HEK293 (cell line): ENCODE measurements around the gene FHDC1.

Source experiments
- CTCF ChIA-PET: fragments of 350-600 bp; formaldehyde crosslinking; extraction: SDS; loops from one replicate; lab custom pipeline; 2021; ENCODE audit warnings: antibody characterized with exemption; lab: Yijun Ruan, JAX
- POLR2A ChIA-PET: fragments of 300-600 bp; formaldehyde crosslinking; extraction: SDS; loops from one replicate; lab custom pipeline; 2020; ENCODE audit warnings: antibody characterized with exemption, inconsistent platforms; lab: Yijun Ruan, JAX
- H3K27ac ChIP-seq: fragments of 200-500 bp; sonication (Bioruptor generic); 2 replicates; pipeline ENCODE4 v1.5.1; 2014; ENCODE audit warnings: low read depth, low read length, control low read depth, inconsistent platforms; ENCODE audit errors: extremely low read depth
- H3K36me3 ChIP-seq, 2 experiments: fragments of 200-500 bp in 1 of 2; sonication (Bioruptor generic) in 1 of 2; 1 replicate in 1 of 2; 2 replicates in 1 of 2; pipeline ENCODE4 v1.5.1; 2014 to 2017; ENCODE audit warnings: inconsistent platforms in 2 of 2, low read length in 2 of 2; ENCODE audit not compliant: control insufficient read depth in 2 of 2, insufficient read depth in 1 of 2
- H3K4me1 ChIP-seq: fragments of 200-500 bp; sonication (Bioruptor generic); 2 replicates; pipeline ENCODE4 v1.5.1; 2014; ENCODE audit warnings: mild to moderate bottlenecking, low read length, inconsistent platforms; ENCODE audit not compliant: control insufficient read depth, insufficient read depth
- H3K4me3 ChIP-seq: 2 replicates; pipeline ENCODE4 v1.5.1; 2011; ENCODE audit warnings: low read depth, mild to moderate bottlenecking, control low read depth, low read length, moderate library complexity
- H3K9me3 ChIP-seq: fragments of 200-500 bp; sonication (Bioruptor generic); 2 replicates; pipeline ENCODE4 v1.5.1; 2014; ENCODE audit warnings: low read depth, low read length, inconsistent platforms; ENCODE audit not compliant: control insufficient read depth, insufficient read depth
- CTCF ChIP-seq: fragments of 450-650 bp; formaldehyde crosslinking; IDR thresholded peaks from 2 replicates; pipeline ENCODE4 v1.5.1; 2016; ENCODE audit warnings: missing biosample characterization, missing genetic modification characterization
- HIC1 ChIP-seq: fragments of 450-650 bp; formaldehyde crosslinking; IDR thresholded peaks from 2 replicates; pipeline ENCODE4 v1.5.1; 2016; ENCODE audit warnings: missing biosample characterization, missing genetic modification characterization
- KLF17 ChIP-seq: fragments of 450-650 bp; formaldehyde crosslinking; IDR thresholded peaks from 2 replicates; pipeline ENCODE4 v1.5.1; 2016; ENCODE audit warnings: missing biosample characterization, missing genetic modification characterization
- MYNN ChIP-seq: fragments of 450-650 bp; formaldehyde crosslinking; IDR thresholded peaks from 2 replicates; pipeline ENCODE4 v1.5.1; 2016; ENCODE audit warnings: missing biosample characterization, missing genetic modification characterization, borderline replicate concordance
- TRIM28 ChIP-seq: IDR thresholded peaks from 2 replicates; pipeline ENCODE4 v1.6.1; 2011; ENCODE audit warnings: low read length, control low read depth, borderline replicate concordance
- YY2 ChIP-seq: fragments of 450-650 bp; formaldehyde crosslinking; IDR thresholded peaks from 2 replicates; pipeline ENCODE4 v1.5.1; 2016; ENCODE audit warnings: missing biosample characterization, missing genetic modification characterization
- ZBTB11 ChIP-seq: fragments of 450-650 bp; formaldehyde crosslinking; conservative IDR thresholded peaks from 2 replicates; pipeline ENCODE4 v1.5.1; 2016; ENCODE audit warnings: low read depth, missing biosample characterization, missing genetic modification characterization
- ZFP3 ChIP-seq: fragments of 450-650 bp; formaldehyde crosslinking; IDR thresholded peaks from 2 replicates; pipeline ENCODE4 v1.5.1; 2016; ENCODE audit warnings: low read depth, missing biosample characterization, missing genetic modification characterization
- ZNF10 ChIP-seq: fragments of 450-650 bp; formaldehyde crosslinking; IDR thresholded peaks from 2 replicates; pipeline ENCODE4 v1.5.1; 2017; ENCODE audit warnings: missing biosample characterization, missing genetic modification characterization
- ZNF2 ChIP-seq: fragments of 450-650 bp; formaldehyde crosslinking; IDR thresholded peaks from 2 replicates; pipeline ENCODE4 v1.5.1; 2016; ENCODE audit warnings: missing biosample characterization, missing genetic modification characterization
- ZNF223 ChIP-seq: fragments of 450-650 bp; formaldehyde crosslinking; IDR thresholded peaks from 2 replicates; pipeline ENCODE4 v1.5.1; 2016; ENCODE audit warnings: missing biosample characterization, missing genetic modification characterization
- ZNF280D ChIP-seq: fragments of 450-650 bp; formaldehyde crosslinking; IDR thresholded peaks from 2 replicates; pipeline ENCODE4 v1.5.1; 2016; ENCODE audit warnings: missing biosample characterization, missing genetic modification characterization
- ZNF391 ChIP-seq: fragments of 450-650 bp; formaldehyde crosslinking; IDR thresholded peaks from 2 replicates; pipeline ENCODE4 v1.5.1; 2016; ENCODE audit warnings: low read depth, missing biosample characterization, missing genetic modification characterization, borderline replicate concordance
- ZNF48 ChIP-seq: fragments of 450-650 bp; formaldehyde crosslinking; IDR thresholded peaks from 2 replicates; pipeline ENCODE4 v1.5.1; 2016; ENCODE audit warnings: missing biosample characterization, missing genetic modification characterization
- ZNF548 ChIP-seq: fragments of 450-650 bp; formaldehyde crosslinking; IDR thresholded peaks from 2 replicates; pipeline ENCODE4 v1.5.1; 2016; ENCODE audit warnings: missing biosample characterization, missing genetic modification characterization
- ZNF623 ChIP-seq: fragments of 450-650 bp; formaldehyde crosslinking; IDR thresholded peaks from 2 replicates; pipeline ENCODE4 v1.5.1; 2016; ENCODE audit warnings: missing biosample characterization, missing genetic modification characterization
- ZNF692 ChIP-seq: fragments of 450-650 bp; formaldehyde crosslinking; IDR thresholded peaks from 2 replicates; pipeline ENCODE4 v1.5.1; 2016; ENCODE audit warnings: missing biosample characterization, missing genetic modification characterization
- ZNF701 ChIP-seq: fragments of 450-650 bp; formaldehyde crosslinking; IDR thresholded peaks from 2 replicates; pipeline ENCODE4 v1.5.1; 2016; ENCODE audit warnings: missing biosample characterization, missing genetic modification characterization
- ZNF747 ChIP-seq: fragments of 450-650 bp; formaldehyde crosslinking; IDR thresholded peaks from 2 replicates; pipeline ENCODE4 v1.5.1; 2016; ENCODE audit warnings: missing biosample characterization, missing genetic modification characterization
- ZNF776 ChIP-seq: fragments of 450-650 bp; formaldehyde crosslinking; IDR thresholded peaks from 2 replicates; pipeline ENCODE4 v1.5.0; 2017; ENCODE audit warnings: missing biosample characterization, missing genetic modification characterization, borderline replicate concordance
- ZNF837 ChIP-seq: fragments of 450-650 bp; formaldehyde crosslinking; IDR thresholded peaks from 2 replicates; pipeline ENCODE4 v1.5.1; 2016; ENCODE audit warnings: missing biosample characterization, missing genetic modification characterization

FHDC1 gene

GRCh38 chr4:153020457-153020856, 84.3 kb downstream of the FHDC1 start:
- no peaks in the 10 kb centered on the region for H3K4me1 ChIP-seq
- no peak overlapping the region for H3K4me3 ChIP-seq
- no peaks in the 10 kb centered on the region for H3K9me3 ChIP-seq
- CTCF ChIA-PET = no interaction called here
- TF ChIP-seq ZNF48 (no peak), TRIM28 (no peak), ZNF391 (tag by site-specific recombination) (no peak), ZNF223 (no peak), ZNF623 (tag by site-specific recombination) (no peak), HIC1 (no peak), YY2 (tag by site-specific recombination) (no peak), ZNF548 (tag by site-specific recombination) (no peak), ZNF280D (tag by site-specific recombination) (no peak), ZNF701 (tag by site-specific recombination) (no peak), MYNN (tag by site-specific recombination) (no peak), ZNF2 (no peak)
- POLR2A ChIA-PET = no interaction called here
- no peaks in the 10 kb centered on the region for H3K36me3 ChIP-seq
- H3K27ac ChIP-seq = no peak overlapping the region

- ChIA-PET POLR2A (no interaction called here), CTCF (interaction anchor here (0.6 to 0.7 kb wide), 2 partner anchors 497 to 1751 kb away, joined by 3 to 4 read pairs; no protein-coding TSS in a partner anchor)
- H3K4me3 ChIP-seq = no peak overlapping the region
- H3K4me1 ChIP-seq = no peaks in the 10 kb centered on the region
- H3K36me3 ChIP-seq = no peaks in the 10 kb centered on the region
- no peaks in the 10 kb centered on the region for H3K9me3 ChIP-seq
- no peak overlapping the region for H3K27ac ChIP-seq
- TF ChIP-seq ZNF837 (tag by site-specific recombination) (no peak), ZNF747 (tag by site-specific recombination) (no peak), ZNF10 (tag by site-specific recombination) (no peak), ZNF776 (tag by site-specific recombination) (no peak), ZFP3 (tag by site-specific recombination) (no peak), CTCF (tag by site-specific recombination) (no peak), ZNF692 (tag by site-specific recombination) (no peak), KLF17 (tag by site-specific recombination) (no peak), ZBTB11 (tag by site-specific recombination) (no peak), ZNF391 (tag by site-specific recombination) (no peak)
- TF ChIP-seq, all 188 proteins: peak for 0
These were observed 85.2 kb downstream of the FHDC1 start for GRCh38 chr4:153021276-153021675.
